Measurements from ENCODE around the gene ZFR. TPM values are rescaled to one million over a fixed set of nuclear protein-coding genes. Genes with fewer than 3 reads are reported as not detected.

The ZFR gene
- total RNA-seq, 1 experiment from 2014 or later = 78.3 TPM

GRCh38 chr5:32309761-32310160 lies 134.8 kb downstream of the ZFR start:
- no TSS peak for BruUV-seq (replicated peaks)

GRCh38 chr5:32308946-32309345 lies 135.6 kb downstream of the ZFR start:
- Histone ChIP-seq H3K4me1 (peaks cover 15% of the 10 kb centered on the region), H3K4me3 (ENCODE audit: low read depth, low read length) (no peak overlapping the region), H3K9me3 (no peaks in the 10 kb centered on the region), H3K27me3 (replicated peaks; ENCODE audit: control insufficient read depth, insufficient read depth, low read length) (no peaks in the 10 kb centered on the region), H3K36me3 (ENCODE audit: control insufficient read depth, insufficient read depth, low read length) (no peaks in the 10 kb centered on the region)
- intact Hi-C loops (cut with micrococcal nuclease; ENCODE audit: unreplicated experiment) = no loop called here
- ChIA-PET POLR2A (no interaction called here), CTCF (no interaction called here)
- H3K36me3 Mint-ChIP-seq (ENCODE audit: insufficient read depth, unreplicated experiment) = peaks cover 18% of the 10 kb centered on the region
- H3K4me3 Mint-ChIP-seq (ENCODE audit: unreplicated experiment) = no peak overlapping the region
- no peaks in the 10 kb centered on the region for H3K27me3 Mint-ChIP-seq (ENCODE audit: insufficient read depth, unreplicated experiment)
- peaks cover 21% of the 10 kb centered on the region for H3K4me1 Mint-ChIP-seq (ENCODE audit: low read depth, unreplicated experiment)
- H3K9me3 Mint-ChIP-seq (ENCODE audit: unreplicated experiment) = no peaks in the 10 kb centered on the region
- no peak for DNase-seq
- no peak overlapping the region for H3K27ac Mint-ChIP-seq (ENCODE audit: unreplicated experiment)
- TF ChIP-seq CTCF (IDR thresholded peaks at IDR 0.05; ENCODE audit: insufficient read depth in 1 of 2, low read depth in 1 of 2, low read length in 1 of 2, severe bottlenecking in 1 of 2, unreplicated experiment in 1 of 2) = no peak
- no TSS peak for BruUV-seq (replicated peaks)

More at GRCh38 chr5:32309761-32310160, 134.8 kb downstream of the ZFR start:
- H3K27me3 ChIP-seq (replicated peaks; ENCODE audit: control insufficient read depth, insufficient read depth, low read length) = no peaks in the 10 kb centered on the region
- Mint-ChIP-seq H3K9me3 (ENCODE audit: unreplicated experiment) (no peaks in the 10 kb centered on the region), H3K27ac (ENCODE audit: unreplicated experiment) (no peak overlapping the region), H3K4me1 (ENCODE audit: low read depth, unreplicated experiment) (peaks cover 21% of the 10 kb centered on the region), H3K4me3 (ENCODE audit: unreplicated experiment) (no peak overlapping the region), H3K36me3 (ENCODE audit: insufficient read depth, unreplicated experiment) (peaks cover 18% of the 10 kb centered on the region), H3K27me3 (ENCODE audit: insufficient read depth, unreplicated experiment) (no peaks in the 10 kb centered on the region)
- CTCF ChIA-PET = no interaction called here
- H3K36me3 ChIP-seq (ENCODE audit: control insufficient read depth, insufficient read depth, low read length) = no peaks in the 10 kb centered on the region
- no peaks in the 10 kb centered on the region for H3K9me3 ChIP-seq
- intact Hi-C loops (cut with micrococcal nuclease; ENCODE audit: unreplicated experiment) = no loop called here
- no peak for DNase-seq
- no peak for TF ChIP-seq CTCF (IDR thresholded peaks at IDR 0.05; ENCODE audit: insufficient read depth in 1 of 2, low read depth in 1 of 2, low read length in 1 of 2, severe bottlenecking in 1 of 2, unreplicated experiment in 1 of 2)
- peaks cover 15% of the 10 kb centered on the region for H3K4me1 ChIP-seq
- no peak overlapping the region for H3K4me3 ChIP-seq (ENCODE audit: low read depth, low read length)
- POLR2A ChIA-PET = no interaction called here

GRCh38 chr5:32307769-32308194 lies 136.8 kb downstream of the ZFR start:
- H3K4me3 ChIP-seq (ENCODE audit: low read depth, low read length) = no peak overlapping the region
- Mint-ChIP-seq H3K4me1 (ENCODE audit: low read depth, unreplicated experiment) (peaks cover 27% of the 10 kb centered on the region), H3K27ac (ENCODE audit: unreplicated experiment) (no peak overlapping the region), H3K4me3 (ENCODE audit: unreplicated experiment) (no peak overlapping the region), H3K36me3 (ENCODE audit: insufficient read depth, unreplicated experiment) (peaks cover 14% of the 10 kb centered on the region), H3K27me3 (ENCODE audit: insufficient read depth, unreplicated experiment) (no peaks in the 10 kb centered on the region), H3K9me3 (ENCODE audit: unreplicated experiment) (no peaks in the 10 kb centered on the region)
- POLR2A ChIA-PET = interaction anchor here (0.7 to 1.1 kb wide), 2 partner anchors 56 to 134 kb away, joined by 3 to 5 read pairs; no protein-coding TSS in a partner anchor
- peak in 1 of 2 experiments; percentile 26 for DNase-seq
- H3K27me3 ChIP-seq (replicated peaks; ENCODE audit: control insufficient read depth, insufficient read depth, low read length) = no peaks in the 10 kb centered on the region
- TF ChIP-seq CTCF (IDR thresholded peaks at IDR 0.05; ENCODE audit: insufficient read depth in 1 of 2, low read depth in 1 of 2, low read length in 1 of 2, severe bottlenecking in 1 of 2, unreplicated experiment in 1 of 2) = no peak
- intact Hi-C loops (cut with micrococcal nuclease; ENCODE audit: unreplicated experiment) = no loop called here
- CTCF ChIA-PET = interaction anchor here (0.6 to 1.3 kb wide), 2 partner anchors 41 to 76 kb away, joined by 4 read pairs; no protein-coding TSS in a partner anchor
- no peaks in the 10 kb centered on the region for H3K36me3 ChIP-seq (ENCODE audit: control insufficient read depth, insufficient read depth, low read length)
- peaks cover 23% of the 10 kb centered on the region for H3K4me1 ChIP-seq
- no TSS peak for BruUV-seq (replicated peaks)
- no peaks in the 10 kb centered on the region for H3K9me3 ChIP-seq
